Hepatocyte (in vitro differentiated cells): ENCODE measurements around the gene ESPL1.

Source experiments
- EZH2 ChIP-seq: fragments of 200-600 bp; sonication (generic); IDR thresholded peaks from 2 replicates; pipeline ENCODE4 v1.6.1; 2016; ENCODE audit warnings: antibody characterized with exemption, mild to moderate bottlenecking, borderline replicate concordance
- TF ChIP-seq, protein P1 (sequence below): fragments of 200-600 bp; sonication (generic); IDR thresholded peaks from 2 replicates; pipeline ENCODE4 v1.5.1; 2016; ENCODE audit warnings: antibody characterized with exemption, mild to moderate bottlenecking; ENCODE audit not compliant: poor library complexity

DNA sequence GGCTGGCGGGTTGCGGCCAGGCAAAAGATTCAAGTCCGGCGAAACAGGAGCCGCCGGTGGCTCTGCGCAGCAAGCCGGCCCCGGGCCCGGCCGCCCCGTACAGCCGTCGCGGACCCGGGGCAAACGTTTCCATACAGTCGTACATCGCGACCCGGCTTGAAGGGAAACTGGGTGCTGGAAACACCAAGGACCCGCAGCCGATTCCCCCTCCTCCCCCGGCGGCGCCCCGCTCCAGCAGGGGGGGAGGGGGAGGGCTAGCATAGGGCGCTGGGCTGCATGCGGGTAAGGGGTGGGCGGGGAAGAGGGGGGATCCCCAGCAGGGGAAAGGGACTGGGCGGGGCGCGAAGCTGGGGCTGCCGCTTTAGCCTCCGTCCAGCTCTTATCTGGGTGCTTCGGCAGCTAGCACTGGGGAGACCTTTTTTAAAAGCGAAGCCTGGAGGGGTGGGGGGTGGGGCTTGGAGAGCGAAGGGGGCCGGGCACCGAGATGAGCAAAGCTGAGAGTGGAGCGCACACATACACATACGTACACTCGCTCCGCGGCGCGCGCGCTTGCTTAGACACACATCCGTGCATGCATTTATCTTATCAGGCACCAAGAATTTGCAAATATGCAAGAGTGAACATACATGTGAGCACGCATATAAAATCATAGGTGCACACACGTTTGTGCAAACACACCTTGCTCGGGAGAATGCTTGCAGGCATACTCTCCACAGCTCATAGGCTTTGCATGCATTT, 48.0 kb upstream of the ESPL1 start:
- no peak for TF ChIP-seq EZH2
- TF ChIP-seq, protein P1, sequence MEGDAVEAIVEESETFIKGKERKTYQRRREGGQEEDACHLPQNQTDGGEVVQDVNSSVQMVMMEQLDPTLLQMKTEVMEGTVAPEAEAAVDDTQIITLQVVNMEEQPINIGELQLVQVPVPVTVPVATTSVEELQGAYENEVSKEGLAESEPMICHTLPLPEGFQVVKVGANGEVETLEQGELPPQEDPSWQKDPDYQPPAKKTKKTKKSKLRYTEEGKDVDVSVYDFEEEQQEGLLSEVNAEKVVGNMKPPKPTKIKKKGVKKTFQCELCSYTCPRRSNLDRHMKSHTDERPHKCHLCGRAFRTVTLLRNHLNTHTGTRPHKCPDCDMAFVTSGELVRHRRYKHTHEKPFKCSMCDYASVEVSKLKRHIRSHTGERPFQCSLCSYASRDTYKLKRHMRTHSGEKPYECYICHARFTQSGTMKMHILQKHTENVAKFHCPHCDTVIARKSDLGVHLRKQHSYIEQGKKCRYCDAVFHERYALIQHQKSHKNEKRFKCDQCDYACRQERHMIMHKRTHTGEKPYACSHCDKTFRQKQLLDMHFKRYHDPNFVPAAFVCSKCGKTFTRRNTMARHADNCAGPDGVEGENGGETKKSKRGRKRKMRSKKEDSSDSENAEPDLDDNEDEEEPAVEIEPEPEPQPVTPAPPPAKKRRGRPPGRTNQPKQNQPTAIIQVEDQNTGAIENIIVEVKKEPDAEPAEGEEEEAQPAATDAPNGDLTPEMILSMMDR = no peak
